GM18511 (cell line): ENCODE measurements around the gene SPTBN1.

Experiments
- ATAC-seq: cut with Tn5 transposase; IDR thresholded peaks from one replicate; pipeline ENCODE4 v1.9.1; 2021; ENCODE audit warnings: mild to moderate bottlenecking, moderate library complexity; ENCODE audit not compliant: unreplicated experiment

SPTBN1 gene

DNA sequence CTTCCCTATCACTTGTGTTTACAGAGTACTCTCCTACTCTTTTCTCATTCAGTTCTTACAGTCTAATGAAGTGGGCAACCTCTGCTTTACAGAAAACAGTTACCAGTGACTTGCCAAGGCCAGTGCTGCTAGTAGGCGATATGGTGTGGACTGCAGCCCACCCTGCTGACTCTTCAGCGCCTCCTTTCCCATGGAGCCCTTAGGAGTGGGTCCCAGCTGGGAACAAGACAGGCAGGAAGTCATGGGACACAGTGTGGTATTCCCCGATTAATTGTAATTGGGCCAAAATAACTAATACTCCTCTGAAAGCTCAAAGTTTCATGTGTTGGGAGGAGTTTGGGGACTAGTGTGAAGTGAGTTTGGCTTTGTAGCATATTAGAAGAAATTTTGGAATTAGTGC is 147.2 kb downstream of the SPTBN1 start:
- peak; percentile 29 for ATAC-seq

- no peak for ATAC-seq
Measured at GRCh38 chr2:54603796-54604195, 147.7 kb downstream of the SPTBN1 start.

DNA sequence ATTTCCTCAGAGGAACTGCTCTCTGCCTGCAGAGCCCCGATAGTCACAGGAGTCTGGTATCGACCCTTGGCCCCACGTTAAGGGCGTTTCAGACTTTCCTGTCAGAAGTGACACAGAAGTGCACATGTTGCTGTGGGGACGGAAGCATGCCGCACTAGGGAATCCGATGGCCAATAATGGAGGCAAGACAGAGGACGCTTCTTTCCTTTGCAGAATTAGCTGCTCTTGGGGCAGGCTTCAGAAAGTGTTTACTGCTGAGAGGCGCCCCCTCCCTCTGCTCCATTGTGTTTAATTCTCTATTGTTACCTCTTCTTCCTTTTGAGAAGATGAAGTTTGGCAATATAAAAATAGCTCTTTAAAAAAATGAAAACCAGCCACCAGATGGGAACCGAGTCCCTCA is 148.7 kb downstream of the SPTBN1 start:
- no peak for ATAC-seq

DNA sequence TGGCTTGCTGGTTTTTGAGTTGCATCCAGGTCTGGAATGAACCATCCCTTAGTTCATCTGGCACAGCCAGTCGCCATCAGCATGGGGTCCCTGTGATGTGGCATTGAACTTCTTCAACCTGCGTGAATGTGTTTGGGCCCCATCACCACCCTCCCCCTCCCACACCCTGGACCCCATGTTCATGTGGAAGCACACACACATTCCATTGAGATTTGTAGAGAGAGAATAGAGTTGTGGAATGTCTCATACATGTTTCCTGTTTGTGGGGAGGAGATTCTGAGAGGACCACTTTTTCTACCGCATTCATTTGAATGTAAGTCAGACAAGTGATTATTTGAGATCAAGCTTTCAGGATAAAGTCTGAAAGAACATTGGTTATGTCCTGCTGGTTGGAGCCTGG is 149.7 kb downstream of the SPTBN1 start:
- ATAC-seq: no peak

DNA sequence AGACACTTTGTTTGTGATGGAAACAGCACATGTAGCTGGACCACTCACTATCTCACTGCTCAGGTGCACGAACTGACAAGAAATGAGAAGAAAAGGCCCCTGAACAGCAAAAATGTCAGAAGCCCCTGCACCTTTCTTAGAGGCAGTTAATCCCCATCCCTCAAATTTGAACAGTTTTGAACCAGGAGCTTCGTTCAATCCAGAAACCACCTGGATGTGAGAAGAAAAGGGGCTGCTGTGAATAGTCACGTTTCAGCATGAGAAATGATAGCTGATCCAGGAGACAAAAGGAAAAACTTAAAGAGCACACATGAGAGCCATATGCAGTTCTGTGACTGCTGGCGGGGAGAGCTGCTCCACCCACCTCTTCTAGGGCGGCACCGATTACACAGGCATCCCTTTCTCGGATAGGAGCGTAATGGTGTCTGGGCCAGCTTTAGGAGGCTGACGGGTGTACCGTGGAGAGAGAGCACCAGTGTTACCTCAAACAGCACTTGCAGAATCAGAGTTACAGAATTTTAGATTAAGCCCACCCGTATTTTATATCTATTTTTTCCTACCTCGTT is 150.3 kb downstream of the SPTBN1 start:
- no peak for ATAC-seq

DNA sequence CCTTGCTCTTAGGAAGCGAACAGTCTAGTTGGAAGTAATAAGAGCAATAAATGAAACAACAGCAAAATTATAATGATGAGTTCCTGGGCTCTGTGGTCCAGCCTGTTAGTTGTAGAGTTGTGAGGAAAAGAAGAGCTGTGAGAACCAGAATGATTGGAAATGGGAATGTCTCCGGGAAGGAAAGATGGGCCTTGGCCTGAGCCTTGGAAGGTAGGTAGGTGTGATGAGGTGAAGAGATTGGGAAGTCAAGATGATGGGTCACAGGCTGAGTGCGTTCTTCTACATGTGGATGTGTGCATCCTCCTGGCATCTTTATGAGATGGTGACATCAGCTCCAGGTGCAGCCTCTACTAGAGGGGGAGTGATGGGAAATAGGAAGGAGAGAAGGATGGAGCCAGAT is 152.1 kb downstream of the SPTBN1 start:
- ATAC-seq: no peak

DNA sequence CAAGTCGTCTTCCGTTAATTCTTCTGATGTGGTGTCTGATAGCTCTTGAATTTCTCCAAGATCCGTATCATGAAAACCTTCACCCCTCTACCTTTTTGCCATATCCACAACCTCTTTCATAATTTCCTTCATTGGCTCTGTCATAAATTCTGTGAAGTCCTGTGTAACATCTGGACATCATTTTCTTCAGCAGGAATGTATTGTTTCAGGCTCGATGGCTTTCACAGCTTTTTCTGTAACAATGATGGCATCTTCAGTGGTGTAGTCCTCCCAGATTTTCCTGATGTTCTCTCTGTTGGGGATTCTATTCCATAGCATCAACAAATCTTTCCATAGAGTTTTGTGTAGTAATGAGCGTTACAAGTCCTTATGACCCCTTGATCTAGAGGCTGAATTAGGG is 153.1 kb downstream of the SPTBN1 start:
- no peak for ATAC-seq

DNA sequence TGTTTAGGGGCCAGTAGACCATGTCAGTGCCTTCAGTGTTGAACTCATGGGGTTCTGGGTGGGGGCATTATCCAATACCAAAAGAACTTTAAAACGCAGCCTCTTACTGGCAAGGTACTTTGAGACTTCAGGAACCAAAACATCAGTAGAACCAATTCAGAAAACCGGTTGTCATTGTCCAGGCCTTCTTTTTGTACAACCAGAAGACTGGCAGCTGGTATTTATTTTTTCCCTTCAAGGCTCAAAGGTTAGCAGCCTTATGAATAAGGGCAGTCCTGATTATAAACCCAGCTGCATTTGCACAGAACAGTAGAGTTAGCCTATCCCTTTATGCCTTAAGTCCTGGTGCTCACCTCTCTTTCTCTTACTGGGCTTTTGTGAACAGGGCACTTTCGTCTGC is 153.5 kb downstream of the SPTBN1 start:
- no peak for ATAC-seq

DNA sequence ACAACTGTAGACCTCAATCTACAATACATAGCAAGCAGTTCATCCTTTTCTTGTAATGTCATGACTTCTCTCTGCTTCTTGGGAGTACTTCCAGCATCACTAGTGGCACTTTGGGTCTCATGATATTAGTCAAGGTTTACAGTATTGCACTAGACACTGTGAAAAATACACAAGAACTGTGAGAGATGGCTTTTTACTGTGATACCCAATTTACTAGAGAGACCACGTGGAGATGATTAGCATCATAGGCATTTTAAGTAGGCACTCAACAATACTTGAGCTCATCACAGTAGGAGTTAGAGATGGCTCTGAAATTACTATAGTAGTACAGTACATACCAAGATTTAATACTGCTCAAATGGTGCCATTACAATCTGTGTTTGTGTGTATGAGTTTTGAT is 154.6 kb downstream of the SPTBN1 start:
- no peak for ATAC-seq

GRCh38 chr2:54611830-54612545 is 155.9 kb downstream of the SPTBN1 start:
- ATAC-seq: no peak

- ATAC-seq: no peak
Measured at GRCh38 chr2:54613386-54613785, 157.3 kb downstream of the SPTBN1 start.

GRCh38 chr2:54613794-54614257 is 157.7 kb downstream of the SPTBN1 start:
- peak; percentile 72 for ATAC-seq

DNA sequence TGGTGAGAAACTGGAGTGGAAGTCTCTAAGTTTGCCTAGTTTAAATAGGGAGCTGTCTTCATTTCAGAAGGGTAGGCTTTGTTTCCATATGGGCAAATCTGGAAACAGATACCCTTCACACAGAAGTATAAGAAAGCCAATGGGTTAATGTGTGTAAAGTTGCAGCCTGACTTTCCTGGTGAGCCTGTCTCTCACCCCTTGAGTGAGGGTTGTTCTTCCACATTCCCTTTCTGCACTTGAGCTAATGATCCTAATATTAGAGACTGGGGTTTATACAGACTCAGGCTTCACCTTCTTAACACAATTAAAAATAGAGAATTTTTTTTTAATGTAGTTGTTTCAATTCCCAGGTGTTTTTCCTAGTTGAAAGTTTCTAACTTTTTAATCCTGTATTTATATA is 158.7 kb downstream of the SPTBN1 start:
- no peak for ATAC-seq

DNA sequence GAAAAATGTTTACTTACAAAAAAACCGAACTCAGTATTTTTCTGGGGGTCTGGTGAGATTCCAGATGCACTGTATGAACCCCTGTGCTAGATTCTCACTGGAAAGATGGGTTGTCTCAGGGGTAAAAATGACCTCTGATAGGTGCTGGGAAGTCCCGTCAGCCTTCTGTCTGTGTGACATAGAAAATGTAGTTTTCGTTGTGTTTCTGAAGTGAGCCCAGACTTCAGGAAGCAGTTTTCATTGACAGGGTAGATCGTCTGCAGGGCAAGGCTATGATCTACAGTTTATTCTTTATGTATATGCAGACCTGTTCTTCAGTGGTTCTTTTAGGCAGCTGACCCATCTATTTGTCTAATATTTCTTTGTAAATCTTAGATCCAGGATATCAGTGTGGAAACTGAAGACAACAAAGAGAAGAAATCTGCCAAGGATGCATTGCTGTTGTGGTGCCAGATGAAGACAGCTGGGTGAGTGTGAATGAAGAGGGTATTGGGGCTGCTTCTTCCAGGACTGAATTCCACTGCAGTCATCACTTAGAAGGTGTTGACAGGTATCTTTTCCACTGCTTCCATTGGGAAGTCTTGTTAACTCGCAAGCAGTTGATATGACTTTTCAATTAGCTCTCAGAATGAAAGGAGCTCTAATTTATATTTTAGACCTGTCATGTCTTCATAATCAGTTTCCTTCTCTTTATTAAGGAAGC is 159.9 kb downstream of the SPTBN1 start:
- ATAC-seq: no peak

DNA sequence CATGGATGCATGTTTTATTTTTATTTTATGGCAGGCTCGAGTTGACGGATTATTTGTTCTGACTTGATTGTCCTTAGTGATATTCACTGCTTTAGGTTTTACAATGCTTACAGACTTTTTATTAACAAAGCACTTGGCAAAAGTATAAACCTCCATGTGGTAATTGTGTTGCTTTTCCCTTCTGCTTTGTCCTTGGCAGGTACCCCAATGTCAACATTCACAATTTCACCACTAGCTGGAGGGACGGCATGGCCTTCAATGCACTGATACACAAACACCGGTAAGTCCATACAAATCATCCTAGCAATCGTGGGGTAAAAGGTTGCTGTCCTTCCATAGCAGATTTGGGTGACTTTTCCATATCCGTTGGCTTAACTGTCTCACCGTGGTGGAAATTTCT is 161.3 kb downstream of the SPTBN1 start:
- no peak for ATAC-seq

GRCh38 chr2:54618646-54619565 is 162.8 kb downstream of the SPTBN1 start:
- ATAC-seq: no peak

GRCh38 chr2:54619660-54620231 is 163.6 kb downstream of the SPTBN1 start:
- ATAC-seq: no peak

DNA sequence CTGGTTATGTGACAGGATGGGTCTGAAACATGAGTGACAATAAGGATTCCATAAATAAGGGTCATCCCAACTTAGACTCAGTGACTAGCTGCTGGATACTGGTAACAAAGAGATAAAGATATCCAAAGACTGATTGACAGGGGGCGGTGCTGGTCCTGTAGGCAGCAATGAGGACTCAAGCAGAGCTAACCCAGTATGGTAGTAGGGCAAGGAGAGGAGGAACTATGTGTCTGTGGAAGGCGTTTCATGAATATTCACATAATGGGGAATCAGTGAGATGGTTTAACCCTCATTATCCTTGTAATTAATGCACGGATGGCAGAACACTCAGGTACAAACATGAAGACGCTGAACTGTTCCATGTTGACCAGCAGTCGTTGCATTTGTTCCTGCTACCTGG is 164.8 kb downstream of the SPTBN1 start:
- ATAC-seq: no peak

- ATAC-seq: no peak
Measured at GRCh38 chr2:54624591-54625071, 168.5 kb downstream of the SPTBN1 start.

GRCh38 chr2:54626131-54626530 is 170.0 kb downstream of the SPTBN1 start:
- ATAC-seq: no peak

GRCh38 chr2:54626884-54627283 is 170.8 kb downstream of the SPTBN1 start:
- no peak for ATAC-seq
